H9 (cell line): ENCODE measurements around the gene CYP8B1. TPM values are rescaled to one million over a fixed set of nuclear protein-coding genes. Genes with fewer than 3 reads are reported as not detected.

Source experiments
- DNase-seq: peaks from one replicate; pipeline ENCODE4 v3.0.0-alpha.2; 2017
- H2AFZ ChIP-seq: one replicate; pipeline ENCODE4 v1.6.1; 2013; ENCODE audit warnings: mild to moderate bottlenecking, low read length, control low read depth, moderate library complexity
- H2AK5ac ChIP-seq: 2 replicates; pipeline ENCODE4 v1.6.1; 2013; ENCODE audit warnings: low read length, control low read depth, mixed read lengths; ENCODE audit not compliant: insufficient read length
- H2BK120ac ChIP-seq: one replicate; pipeline ENCODE4 v1.6.1; 2013; ENCODE audit warnings: low read depth, mild to moderate bottlenecking, low read length, control low read depth, inconsistent platforms; ENCODE audit not compliant: poor library complexity, severe bottlenecking
- H2BK12ac ChIP-seq: 2 replicates; pipeline ENCODE4 v1.6.1; 2013; ENCODE audit warnings: low read length, control low read depth, mixed read lengths, low read depth; ENCODE audit not compliant: insufficient read length
- H2BK15ac ChIP-seq: 2 replicates; pipeline ENCODE4 v1.6.1; 2013; ENCODE audit warnings: low read depth, low read length, control low read depth
- H2BK20ac ChIP-seq: one replicate; pipeline ENCODE4 v1.6.1; 2013; ENCODE audit warnings: low read depth, mild to moderate bottlenecking, low read length, control low read depth, inconsistent platforms; ENCODE audit not compliant: poor library complexity, severe bottlenecking
- H2BK5ac ChIP-seq: 2 replicates; pipeline ENCODE4 v1.6.1; 2013; ENCODE audit warnings: low read length, control low read depth, mixed read lengths; ENCODE audit not compliant: insufficient read length
- H3K14ac ChIP-seq: 2 replicates; pipeline ENCODE4 v1.6.1; 2013; ENCODE audit warnings: low read length, control low read depth; ENCODE audit not compliant: insufficient read depth
- H3K18ac ChIP-seq: 2 replicates; pipeline ENCODE4 v1.6.1; 2013; ENCODE audit warnings: low read depth, mild to moderate bottlenecking, mixed read lengths, low read length, control low read depth; ENCODE audit not compliant: insufficient read length
- H3K23ac ChIP-seq: 2 replicates; pipeline ENCODE4 v1.6.1; 2013; ENCODE audit warnings: low read length, control low read depth, mixed read lengths, low read depth; ENCODE audit not compliant: insufficient read length
- H3K23me2 ChIP-seq: 2 replicates; pipeline ENCODE4 v1.6.1; 2013; ENCODE audit warnings: low read depth, mild to moderate bottlenecking, mixed read lengths, low read length, control low read depth; ENCODE audit not compliant: insufficient read length, poor library complexity, severe bottlenecking
- H3K27ac ChIP-seq: 2 replicates; pipeline ENCODE4 v1.5.1; 2013; ENCODE audit warnings: low read length, control low read depth, mixed read lengths, low read depth; ENCODE audit not compliant: insufficient read length
- H3K27me3 ChIP-seq: 2 replicates; pipeline ENCODE4 v1.6.1; 2013; ENCODE audit warnings: low read length, control low read depth, inconsistent platforms; ENCODE audit not compliant: insufficient read depth
- H3K4ac ChIP-seq: 2 replicates; pipeline ENCODE4 v1.6.1; 2013; ENCODE audit warnings: low read depth, mild to moderate bottlenecking, control low read depth, inconsistent platforms, low read length, moderate library complexity
- H3K4me1 ChIP-seq: 2 replicates; pipeline ENCODE4 v1.6.1; 2013; ENCODE audit warnings: low read length, control low read depth, inconsistent platforms; ENCODE audit not compliant: insufficient read depth
- H3K4me2 ChIP-seq: 2 replicates; pipeline ENCODE4 v1.6.1; 2013; ENCODE audit warnings: low read length, control low read depth, mixed read lengths; ENCODE audit not compliant: insufficient read length, insufficient read depth
- H3K56ac ChIP-seq: 2 replicates; pipeline ENCODE4 v1.6.1; 2013; ENCODE audit warnings: low read depth, mild to moderate bottlenecking, mixed read lengths, low read length, control low read depth; ENCODE audit not compliant: insufficient read length
- H3K79me1 ChIP-seq: 2 replicates; pipeline ENCODE4 v1.6.1; 2013; ENCODE audit warnings: low read depth, mild to moderate bottlenecking, moderate library complexity, low read length, control low read depth, inconsistent platforms; ENCODE audit not compliant: insufficient read depth, poor library complexity, severe bottlenecking
- H3K79me2 ChIP-seq: 2 replicates; pipeline ENCODE4 v1.6.1; 2013; ENCODE audit warnings: low read length, control low read depth, inconsistent platforms; ENCODE audit not compliant: insufficient read depth
- H3K9ac ChIP-seq: 2 replicates; pipeline ENCODE4 v1.6.1; 2013; ENCODE audit warnings: low read length, control low read depth, mixed read lengths; ENCODE audit not compliant: insufficient read length; ENCODE audit errors: extremely low read depth
- H3K9me3 ChIP-seq: one replicate; pipeline ENCODE4 v1.6.1; 2013; ENCODE audit warnings: low read depth, low read length, inconsistent platforms; ENCODE audit not compliant: control insufficient read depth
- H3T11ph ChIP-seq: one replicate; pipeline ENCODE4 v1.6.1; 2013; ENCODE audit warnings: mild to moderate bottlenecking, low read length, control low read depth, inconsistent platforms
- H4K20me1 ChIP-seq: one replicate; pipeline ENCODE4 v1.6.1; 2013; ENCODE audit not compliant: control insufficient read depth, insufficient read length, insufficient read depth
- H4K5ac ChIP-seq: 2 replicates; pipeline ENCODE4 v1.6.1; 2013; ENCODE audit warnings: low read depth, mild to moderate bottlenecking, mixed read lengths, low read length, control low read depth; ENCODE audit not compliant: insufficient read length
- H4K8ac ChIP-seq: replicated peaks from 2 replicates; pipeline ENCODE4 v1.6.1; 2013; ENCODE audit warnings: low read length, control low read depth, mixed read lengths, low read depth; ENCODE audit not compliant: insufficient read length
- H4K91ac ChIP-seq: 2 replicates; pipeline ENCODE4 v1.6.1; 2013; ENCODE audit warnings: low read depth, mild to moderate bottlenecking, moderate library complexity, mixed read lengths, low read length, control low read depth; ENCODE audit not compliant: insufficient read length
- H3K27ac Mint-ChIP-seq, 3 experiments: 2 replicates in 2 of 3; 3 replicates in 1 of 3; pipeline ENCODE4 v1.8.0; 2020 to 2021; ENCODE audit warnings: mixed read lengths in 3 of 3, mild to moderate bottlenecking in 1 of 3, moderate library complexity in 1 of 3
- H3K27me3 Mint-ChIP-seq: 2 replicates; pipeline ENCODE4 v1.8.0; 2021; ENCODE audit warnings: low read depth, mild to moderate bottlenecking, moderate library complexity, mixed read lengths
- H3K36me3 Mint-ChIP-seq, 3 experiments: 2 replicates in 2 of 3; 3 replicates in 1 of 3; pipeline ENCODE4 v1.8.0; 2020 to 2021; ENCODE audit warnings: low read depth in 3 of 3, mixed read lengths in 3 of 3; ENCODE audit not compliant: insufficient read depth in 1 of 3
- H3K4me1 Mint-ChIP-seq, 2 experiments: 2 replicates each; pipeline ENCODE4 v1.8.0; 2020; ENCODE audit warnings: mixed read lengths in 2 of 2
- H3K4me3 Mint-ChIP-seq, 2 experiments: 2 replicates in 1 of 2; 3 replicates in 1 of 2; pipeline ENCODE4 v1.8.0; 2020 to 2021; ENCODE audit warnings: mild to moderate bottlenecking in 2 of 2, mixed read lengths in 2 of 2, moderate library complexity in 1 of 2
- H3K9me3 Mint-ChIP-seq, 2 experiments: 2 replicates in 1 of 2; 3 replicates in 1 of 2; pipeline ENCODE4 v1.8.0; 2020; ENCODE audit warnings: mild to moderate bottlenecking in 2 of 2, mixed read lengths in 2 of 2, moderate library complexity in 1 of 2
- WGBS: extraction: QIAGEN DNeasy Blood & Tissue Kit; methylation state at CpG from one replicate; pipeline ENCODE4 v1.1.7; 2013; ENCODE audit warnings: missing lambda C conversion rate, low lambda C conversion rate, mixed read lengths; ENCODE audit not compliant: insufficient read length; ENCODE audit errors: extremely low coverage; 5-methylcytosine and 5-hydroxymethylcytosine counted together
- total RNA-seq: library from RNA; stranded (reverse); gene quantifications from 2 replicates; pipeline ENCODE4 v1.2.1, GENCODE V29; 2021
- TF ChIP-seq, protein P1 (sequence below): fragments of 200-600 bp; sonication (generic); conservative IDR thresholded peaks from 3 replicates; pipeline ENCODE4 v1.8.0; 2021; ENCODE audit warnings: antibody characterized with exemption, mild to moderate bottlenecking

The CYP8B1 gene
- total RNA-seq, 1 experiment from 2014 or later = not detected

- H3K9ac ChIP-seq = no peak overlapping the region
- H3K23ac ChIP-seq = no peak overlapping the region
- no peak for DNase-seq
- H3K79me2 ChIP-seq = no peaks in the 10 kb centered on the region
- no peak overlapping the region for H2BK5ac ChIP-seq
- Mint-ChIP-seq H3K36me3 (peaks cover 38 to 60% (median 49%) of the 10 kb centered on the region in 3 experiments), H3K9me3 (peaks cover 60 to 70% of the 10 kb centered on the region in 2 experiments), H3K4me3 (no peak overlapping the region), H3K27me3 (no peaks in the 10 kb centered on the region), H3K27ac (peak overlapping the region in 1 of 3 experiments; percentile 55; a peak in 2 of 7 replicates), H3K4me1 (no peaks in the 10 kb centered on the region)
- no peak overlapping the region for H2AFZ ChIP-seq
- H3K79me1 ChIP-seq = no peaks in the 10 kb centered on the region
- no peaks in the 10 kb centered on the region for H4K20me1 ChIP-seq
- H3K14ac ChIP-seq = no peak overlapping the region
- no peak overlapping the region for H4K5ac ChIP-seq
- no peak overlapping the region for H2BK15ac ChIP-seq
- TF ChIP-seq, protein P1, sequence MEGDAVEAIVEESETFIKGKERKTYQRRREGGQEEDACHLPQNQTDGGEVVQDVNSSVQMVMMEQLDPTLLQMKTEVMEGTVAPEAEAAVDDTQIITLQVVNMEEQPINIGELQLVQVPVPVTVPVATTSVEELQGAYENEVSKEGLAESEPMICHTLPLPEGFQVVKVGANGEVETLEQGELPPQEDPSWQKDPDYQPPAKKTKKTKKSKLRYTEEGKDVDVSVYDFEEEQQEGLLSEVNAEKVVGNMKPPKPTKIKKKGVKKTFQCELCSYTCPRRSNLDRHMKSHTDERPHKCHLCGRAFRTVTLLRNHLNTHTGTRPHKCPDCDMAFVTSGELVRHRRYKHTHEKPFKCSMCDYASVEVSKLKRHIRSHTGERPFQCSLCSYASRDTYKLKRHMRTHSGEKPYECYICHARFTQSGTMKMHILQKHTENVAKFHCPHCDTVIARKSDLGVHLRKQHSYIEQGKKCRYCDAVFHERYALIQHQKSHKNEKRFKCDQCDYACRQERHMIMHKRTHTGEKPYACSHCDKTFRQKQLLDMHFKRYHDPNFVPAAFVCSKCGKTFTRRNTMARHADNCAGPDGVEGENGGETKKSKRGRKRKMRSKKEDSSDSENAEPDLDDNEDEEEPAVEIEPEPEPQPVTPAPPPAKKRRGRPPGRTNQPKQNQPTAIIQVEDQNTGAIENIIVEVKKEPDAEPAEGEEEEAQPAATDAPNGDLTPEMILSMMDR = no peak
- no peak overlapping the region for H3T11ph ChIP-seq
- H3K56ac ChIP-seq = no peak overlapping the region
- H3K27me3 ChIP-seq = no peaks in the 10 kb centered on the region; the same call in 1 of the 2 replicates
- H2BK20ac ChIP-seq = no peak overlapping the region
- no peak overlapping the region for H3K27ac ChIP-seq
- no peak overlapping the region for H4K91ac ChIP-seq
- no peak overlapping the region for H3K4me2 ChIP-seq
- WGBS = no CpG with 5 or more reads among the region's 8 CpGs
- H3K18ac ChIP-seq = no peak overlapping the region
- H3K9me3 ChIP-seq = peaks cover 39% of the 10 kb centered on the region
- no peaks in the 10 kb centered on the region for H3K4me1 ChIP-seq
- no peak overlapping the region for H3K4ac ChIP-seq
- no peak overlapping the region for H2AK5ac ChIP-seq
- no peak overlapping the region for H2BK12ac ChIP-seq
- H2BK120ac ChIP-seq = no peak overlapping the region
- no peaks in the 10 kb centered on the region for H3K23me2 ChIP-seq
- no peak overlapping the region for H4K8ac ChIP-seq
Observed at GRCh38 chr3:42914771-42915515, 39.3 kb upstream of the CYP8B1 start.
